Non-pigmented ciliary epithelial cell (primary cell): ENCODE results near the gene SLC12A5.

Source experiments
- DNase-seq: peaks from one replicate; pipeline ENCODE4 v3.0.0-alpha.2; 2010; ENCODE audit warnings: low read depth

Gene SLC12A5

DNA sequence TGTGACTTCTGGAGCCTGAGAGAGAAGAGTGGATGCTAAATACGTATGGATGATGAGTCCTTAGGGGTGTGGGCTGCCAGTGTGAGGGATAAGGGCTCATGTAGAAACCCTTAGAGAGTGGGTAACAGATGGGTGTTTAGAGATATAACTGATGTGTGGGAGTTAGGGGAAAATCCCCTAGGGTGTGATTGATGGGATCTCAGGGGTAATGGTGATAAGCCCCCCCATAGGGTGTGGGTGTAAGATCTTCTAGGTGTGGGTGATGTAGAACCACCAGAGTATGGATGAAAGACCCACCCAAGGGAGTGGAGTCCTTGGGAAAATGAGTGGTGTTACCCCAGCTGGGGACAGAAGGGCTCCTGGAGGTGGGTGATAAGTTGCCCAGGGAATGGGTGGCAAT lies 26.3 kb downstream of the SLC12A5 start:
- no peak for DNase-seq

GRCh38 chr20:46056027-46056833 lies 27.2 kb downstream of the SLC12A5 start:
- DNase-seq: no peak

DNA sequence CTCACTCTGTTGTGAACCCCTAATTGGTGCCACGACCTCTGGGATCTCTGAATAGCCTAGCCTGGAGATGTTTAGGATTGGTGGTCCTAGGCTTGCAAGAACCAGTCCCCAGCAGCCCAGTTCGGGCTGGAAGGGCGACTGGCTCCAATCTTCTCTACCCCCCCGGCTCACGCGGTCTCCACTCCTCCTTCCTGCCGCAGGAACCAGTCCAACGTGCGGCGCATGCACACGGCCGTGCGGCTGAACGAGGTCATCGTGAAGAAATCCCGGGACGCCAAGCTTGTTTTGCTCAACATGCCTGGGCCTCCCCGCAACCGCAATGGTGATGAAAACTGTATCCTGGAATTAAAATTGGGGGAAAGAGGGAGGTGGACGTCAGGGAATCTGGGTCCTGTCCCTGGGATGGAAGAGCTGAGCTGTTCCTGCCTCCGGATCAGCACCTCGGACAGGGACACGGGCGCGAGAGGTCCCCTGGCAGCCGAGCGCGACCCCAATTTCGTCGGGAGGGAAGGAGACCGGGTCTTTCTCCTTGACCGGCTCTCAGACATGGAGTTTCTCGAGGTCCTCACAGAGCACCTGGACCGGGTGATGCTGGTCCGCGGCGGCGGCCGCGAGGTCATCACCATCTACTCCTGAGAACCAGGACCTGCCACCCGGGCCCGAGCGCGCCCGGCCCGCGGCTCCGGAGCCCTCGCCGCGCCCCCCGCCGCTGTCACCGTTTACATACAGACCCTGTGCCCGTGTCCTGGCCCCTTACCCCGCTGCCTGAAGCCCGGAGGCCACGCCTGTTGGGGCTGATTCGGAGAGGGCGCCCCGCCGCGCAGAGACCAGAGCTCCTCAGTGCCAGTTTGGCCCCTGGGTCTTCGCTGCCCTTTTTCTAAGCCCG lies 28.2 kb downstream of the SLC12A5 start:
- DNase-seq: no peak

DNA sequence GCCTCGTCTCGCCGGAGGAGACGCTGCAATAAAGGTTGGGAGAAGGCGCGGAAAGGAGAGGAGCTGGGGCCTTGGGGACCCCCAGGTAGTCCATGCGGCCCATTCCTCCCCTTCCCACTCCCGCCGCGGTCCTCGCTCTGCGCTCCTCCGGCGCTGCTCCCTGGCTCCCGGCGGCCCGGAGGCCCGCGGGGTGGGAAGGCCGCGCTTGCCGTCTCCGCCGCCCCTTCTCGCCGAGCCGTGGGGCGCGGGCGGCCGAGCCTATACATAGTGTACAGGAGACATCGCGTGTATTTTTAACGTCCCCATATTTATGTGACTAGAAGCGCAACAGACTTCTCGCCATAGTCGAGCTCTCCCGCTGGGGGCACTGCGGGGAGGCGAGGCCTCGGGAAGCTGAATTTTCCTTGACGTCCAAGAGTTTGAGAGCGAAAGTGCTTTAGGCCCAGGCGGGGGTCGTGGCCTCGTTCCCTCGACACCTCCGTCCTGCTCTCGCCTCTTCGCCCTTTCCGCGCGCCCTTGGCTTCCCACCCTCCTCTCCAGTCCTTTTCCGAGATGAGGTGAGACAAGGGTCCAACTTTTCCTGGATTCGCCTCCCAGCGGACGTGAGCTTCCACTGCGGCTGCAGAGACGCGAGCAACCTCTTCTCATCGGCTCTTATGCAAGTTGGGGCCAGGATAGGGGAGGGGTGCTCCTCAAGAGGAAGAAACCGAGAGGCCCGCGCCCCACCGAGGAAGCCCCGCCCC lies 29.0 kb downstream of the SLC12A5 start:
- no peak for DNase-seq

- DNase-seq: no peak
These were observed 29.7 kb downstream of the SLC12A5 start for GRCh38 chr20:46058599-46059281.

DNA sequence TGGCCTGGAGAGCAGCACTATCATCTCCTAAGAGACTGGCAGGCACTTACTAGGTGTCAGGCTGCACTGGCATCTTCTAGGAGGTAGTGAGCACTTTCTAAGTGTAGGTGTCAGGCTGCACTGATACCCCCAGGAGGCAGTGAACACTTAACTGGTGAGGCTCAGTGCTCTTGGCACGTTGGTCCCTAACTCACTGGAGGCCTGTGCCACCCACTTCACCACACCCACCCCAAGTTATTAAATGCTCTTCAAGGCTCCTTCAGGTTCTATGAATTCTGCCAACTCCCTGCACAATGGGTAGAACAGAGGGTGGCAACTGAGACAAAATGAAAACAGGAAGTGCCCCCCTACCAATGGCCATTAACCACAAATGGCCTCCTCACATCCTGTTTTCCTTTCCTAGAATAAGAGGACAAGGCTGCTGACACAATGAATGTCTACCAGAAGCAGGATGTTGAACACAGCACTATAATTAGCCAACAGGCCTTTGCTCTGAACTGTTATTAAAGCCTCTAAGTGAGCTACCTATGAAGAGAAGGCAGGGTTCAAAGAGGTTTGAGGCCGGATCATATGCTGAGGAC lies 31.4 kb downstream of the SLC12A5 start:
- no peak for DNase-seq

DNA sequence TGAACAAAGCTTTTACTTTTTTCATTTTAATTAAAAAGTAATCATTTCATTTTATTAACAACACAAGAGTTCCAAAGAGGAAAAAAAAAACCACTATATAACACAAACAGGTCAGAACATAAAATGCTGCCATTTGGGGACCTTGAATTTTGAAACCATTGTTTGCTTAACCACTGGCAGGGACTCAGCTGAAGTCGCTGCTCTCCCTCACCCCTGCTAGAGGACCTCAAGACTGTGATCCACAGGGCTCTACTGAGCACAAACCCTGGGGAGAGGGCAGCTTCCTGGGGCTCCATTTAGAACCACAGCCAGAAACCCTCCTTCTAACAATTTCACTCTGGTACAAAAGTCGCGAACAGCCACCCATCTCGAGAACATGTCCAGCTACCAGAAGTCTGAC lies 32.0 kb downstream of the SLC12A5 start:
- DNase-seq: no peak

- DNase-seq: no peak
These were observed 33.1 kb downstream of the SLC12A5 start for GRCh38 chr20:46062151-46062550.

DNA sequence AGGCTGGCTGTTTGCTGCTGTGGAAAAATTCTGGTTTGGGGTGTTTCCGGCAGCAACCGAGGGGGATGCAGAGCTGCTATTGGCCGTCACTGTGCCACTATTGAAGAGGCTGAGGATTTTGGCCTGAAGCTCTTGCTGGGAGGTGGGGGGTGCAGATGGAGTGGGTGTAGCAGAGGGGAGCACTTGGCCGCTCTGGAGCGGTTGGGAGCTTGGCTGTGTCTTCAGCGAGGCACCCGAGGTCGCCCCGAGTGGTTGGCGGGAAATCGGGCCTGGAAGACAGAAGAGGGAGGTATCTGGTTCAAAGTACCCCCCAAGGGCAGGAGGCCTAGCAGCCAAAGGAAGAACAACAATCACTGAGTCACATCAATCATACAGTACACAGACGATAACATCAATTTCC lies 33.6 kb downstream of the SLC12A5 start:
- no peak for DNase-seq

DNA sequence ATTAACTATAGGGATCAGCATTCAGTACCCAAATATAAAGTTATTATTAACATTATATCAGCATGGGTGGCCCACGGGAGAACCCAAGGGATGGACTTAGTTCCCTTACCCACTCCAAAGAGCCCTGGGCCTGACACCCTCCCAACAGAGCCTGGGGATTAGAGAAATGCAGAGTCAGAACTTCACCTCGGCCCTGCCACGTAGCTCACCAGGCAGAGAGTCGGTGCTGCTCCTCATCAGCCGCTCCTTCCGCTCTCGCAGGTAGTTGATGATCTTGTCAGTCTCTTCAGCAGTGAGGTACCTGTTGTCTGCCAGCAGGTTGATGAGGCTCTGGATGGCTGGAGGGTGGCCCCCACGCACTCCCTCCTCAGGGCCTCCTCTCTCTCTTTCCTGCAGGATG lies 34.1 kb downstream of the SLC12A5 start:
- DNase-seq: no peak

- DNase-seq: no peak
These were observed 34.6 kb downstream of the SLC12A5 start for GRCh38 chr20:46063652-46064054.

DNA sequence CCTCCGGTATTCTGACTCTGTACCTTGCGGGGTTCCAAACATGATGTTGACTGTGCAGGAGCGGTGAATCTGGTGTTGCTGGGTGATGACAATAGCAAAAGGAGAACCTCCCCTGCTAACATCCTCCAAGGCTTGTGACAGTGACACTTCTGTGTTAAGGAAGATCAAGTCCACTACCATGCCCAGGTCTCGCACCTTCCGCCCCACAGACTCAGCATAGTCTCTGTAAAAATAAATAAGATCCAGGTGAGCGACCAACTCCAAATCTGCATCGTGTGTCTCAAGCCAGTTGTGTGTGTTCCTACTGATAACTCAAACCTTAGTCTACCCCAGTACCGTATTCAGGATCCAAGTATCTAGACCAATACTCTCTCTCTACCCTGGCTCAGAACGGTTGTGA lies 36.0 kb downstream of the SLC12A5 start:
- no peak for DNase-seq

GRCh38 chr20:46065691-46066090 lies 36.7 kb downstream of the SLC12A5 start:
- DNase-seq: no peak

DNA sequence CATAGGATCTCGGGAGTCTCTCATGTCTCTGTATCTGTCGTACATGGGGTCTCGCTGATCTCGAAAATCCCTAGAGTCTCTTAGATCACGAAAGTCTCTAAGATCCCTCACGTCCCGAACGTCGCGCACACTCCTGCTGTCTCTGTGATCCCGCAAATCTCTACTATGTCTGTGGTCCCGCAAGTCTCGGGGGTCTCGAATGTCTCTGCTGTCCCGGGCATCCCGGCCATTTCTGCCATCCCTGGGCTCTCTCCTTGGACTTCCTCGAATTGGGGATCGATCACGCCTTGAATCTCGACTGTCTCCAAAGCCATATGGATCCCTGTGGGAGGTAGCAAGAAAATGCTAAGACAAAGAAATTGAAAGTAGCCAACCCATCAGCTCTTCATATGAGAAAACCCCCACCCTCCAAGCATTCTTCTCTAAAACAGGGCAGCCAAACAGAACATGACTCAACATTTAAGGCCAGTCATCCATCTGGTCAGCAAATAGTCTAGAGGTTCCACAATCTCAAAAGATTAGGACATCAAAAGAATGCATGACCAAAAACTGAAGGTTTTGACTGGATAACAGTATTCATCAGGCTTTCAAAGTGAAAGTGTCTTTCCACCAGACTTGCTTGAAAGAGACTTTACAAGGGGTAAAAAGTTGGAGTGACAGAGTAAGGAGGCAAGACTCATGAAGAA lies 41.3 kb downstream of the SLC12A5 start:
- DNase-seq: peak; percentile 76

GRCh38 chr20:46071573-46071972 lies 42.6 kb downstream of the SLC12A5 start:
- no peak for DNase-seq

DNA sequence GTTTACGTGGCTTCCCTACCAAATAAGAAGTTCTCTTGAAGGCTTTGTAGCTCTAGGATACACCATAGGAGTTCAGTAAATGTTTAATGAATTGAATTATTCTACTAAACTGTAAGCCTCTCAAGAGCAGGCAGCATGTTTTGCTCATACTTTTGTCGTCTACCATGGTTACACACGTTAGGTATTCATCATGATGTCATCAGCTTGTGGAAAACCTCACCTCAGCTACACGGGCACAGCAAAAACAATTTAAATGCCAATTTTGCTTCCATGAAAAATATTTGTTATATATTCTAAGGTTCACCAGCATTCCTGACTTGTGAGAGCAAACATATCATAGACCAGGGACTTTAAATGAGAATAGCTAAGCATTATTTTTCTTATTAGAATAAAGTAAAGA lies 44.0 kb downstream of the SLC12A5 start:
- no peak for DNase-seq

GRCh38 chr20:46073443-46073842 lies 44.4 kb downstream of the SLC12A5 start:
- no peak for DNase-seq

- no peak for DNase-seq
These were observed 45.0 kb downstream of the SLC12A5 start for GRCh38 chr20:46074006-46074405.

DNA sequence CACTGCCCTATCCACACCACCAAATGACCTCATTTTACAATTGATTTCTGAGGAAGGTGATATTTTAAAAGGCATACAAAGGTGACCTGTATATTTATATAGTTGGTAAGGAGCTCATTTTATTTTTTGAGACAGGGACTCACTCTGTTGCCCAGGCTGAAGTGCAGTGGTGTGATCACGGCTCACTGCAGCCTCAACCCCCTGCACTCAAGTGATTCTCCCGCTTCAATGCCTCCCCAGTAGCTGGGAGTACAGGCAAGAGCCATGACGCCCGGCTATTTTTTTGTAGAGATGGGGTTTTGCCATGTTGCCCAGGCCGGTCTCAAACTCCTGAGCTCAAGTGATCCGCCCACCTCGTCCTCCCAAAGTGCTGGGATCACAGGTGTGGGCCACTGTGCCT lies 47.8 kb downstream of the SLC12A5 start:
- no peak for DNase-seq

DNA sequence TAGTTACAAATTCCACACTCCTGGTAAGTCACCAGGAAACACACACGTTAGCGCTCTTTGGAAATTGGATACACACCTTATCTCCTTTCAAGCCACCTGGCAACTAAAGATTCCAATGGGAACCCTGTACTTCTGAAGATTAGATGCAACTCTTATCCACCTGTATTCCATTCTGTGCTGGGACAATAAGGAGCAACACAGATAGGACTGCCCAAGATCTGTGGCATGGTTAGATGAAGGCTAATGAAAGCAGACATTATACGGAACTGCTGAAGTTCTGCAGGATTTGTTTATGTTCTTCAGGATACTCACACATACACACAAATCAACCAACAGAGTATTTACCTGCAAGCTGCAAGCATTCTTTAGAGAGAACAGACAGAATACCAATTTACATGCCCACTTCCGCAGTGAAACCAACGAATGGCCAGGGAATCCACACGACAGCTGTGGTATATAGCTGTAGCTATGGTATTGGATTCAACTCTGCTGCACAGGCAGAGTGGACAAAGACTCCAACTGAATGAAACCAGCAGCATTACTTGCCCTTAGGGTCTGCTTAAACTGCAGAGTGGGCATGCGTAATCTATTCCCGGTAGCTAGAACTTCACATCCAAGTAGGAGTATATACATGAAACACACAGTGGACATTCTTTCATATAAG lies 48.8 kb downstream of the SLC12A5 start:
- DNase-seq: no peak
